HCT116 (cell line): ENCODE measurements around the gene TMEM269.

Experiments
- ATF3 ChIP-seq: IDR thresholded peaks from 2 replicates; pipeline ENCODE4 v1.6.1; 2012
- CEBPB ChIP-seq: IDR thresholded peaks from 2 replicates; pipeline ENCODE4 v1.6.1; 2012; ENCODE audit warnings: low read depth
- EZH2 ChIP-seq: fragments of 200-600 bp; sonication (generic); IDR thresholded peaks from 2 replicates; pipeline ENCODE4 v1.6.1; 2017; ENCODE audit warnings: antibody characterized with exemption, mixed run types
- EZH2phosphoT487 ChIP-seq: fragments of 200-600 bp; IDR thresholded peaks from 2 replicates; pipeline ENCODE4 v1.6.1; 2018; ENCODE audit warnings: antibody characterized with exemption, borderline replicate concordance
- POLR2A ChIP-seq: IDR thresholded peaks from 2 replicates; pipeline ENCODE4 v1.7.0; 2011; ENCODE audit warnings: borderline replicate concordance; ENCODE audit not compliant: insufficient read depth, insufficient read length; ENCODE audit errors: extremely low read depth
- POLR2AphosphoS5 ChIP-seq: IDR thresholded peaks from 2 replicates; pipeline ENCODE4 v1.6.1; 2011; ENCODE audit warnings: mild to moderate bottlenecking, low read depth, low read length, moderate library complexity
- RAD21 ChIP-seq: IDR thresholded peaks from 2 replicates; pipeline ENCODE4 v1.6.1; 2012; ENCODE audit warnings: low read depth, mild to moderate bottlenecking
- ZFX ChIP-seq: fragments of 450-650 bp; IDR thresholded peaks from 2 replicates; pipeline ENCODE4 v1.6.1; 2017
- ZNF274 ChIP-seq: fragments of 200-500 bp; sonication (Bioruptor generic); IDR thresholded peaks from 2 replicates; pipeline ENCODE4 v1.6.1; 2014; ENCODE audit warnings: mild to moderate bottlenecking, low read depth, low read length, inconsistent platforms
- TF ChIP-seq, protein P1 (sequence below), 3 experiments: fragments of 200-600 bp in 1 of 3; sonication (generic) in 1 of 3; IDR thresholded peaks in 2 of 3; conservative IDR thresholded peaks in 1 of 3; 2 replicates each; pipeline ENCODE4 v1.5.1; 2012 to 2017; ENCODE audit warnings: low read depth in 2 of 3, low read length in 2 of 3, antibody characterized with exemption in 1 of 3, borderline replicate concordance in 1 of 3, control low read depth in 1 of 3, mild to moderate bottlenecking in 1 of 3, mixed read lengths in 1 of 3, mixed run types in 1 of 3, moderate library complexity in 1 of 3; ENCODE audit not compliant: insufficient read depth in 1 of 3
- TF ChIP-seq, protein P2 (sequence below): IDR thresholded peaks from 2 replicates; pipeline ENCODE4 v1.6.1; 2012; ENCODE audit warnings: low read depth

- TF ChIP-seq, protein P1, sequence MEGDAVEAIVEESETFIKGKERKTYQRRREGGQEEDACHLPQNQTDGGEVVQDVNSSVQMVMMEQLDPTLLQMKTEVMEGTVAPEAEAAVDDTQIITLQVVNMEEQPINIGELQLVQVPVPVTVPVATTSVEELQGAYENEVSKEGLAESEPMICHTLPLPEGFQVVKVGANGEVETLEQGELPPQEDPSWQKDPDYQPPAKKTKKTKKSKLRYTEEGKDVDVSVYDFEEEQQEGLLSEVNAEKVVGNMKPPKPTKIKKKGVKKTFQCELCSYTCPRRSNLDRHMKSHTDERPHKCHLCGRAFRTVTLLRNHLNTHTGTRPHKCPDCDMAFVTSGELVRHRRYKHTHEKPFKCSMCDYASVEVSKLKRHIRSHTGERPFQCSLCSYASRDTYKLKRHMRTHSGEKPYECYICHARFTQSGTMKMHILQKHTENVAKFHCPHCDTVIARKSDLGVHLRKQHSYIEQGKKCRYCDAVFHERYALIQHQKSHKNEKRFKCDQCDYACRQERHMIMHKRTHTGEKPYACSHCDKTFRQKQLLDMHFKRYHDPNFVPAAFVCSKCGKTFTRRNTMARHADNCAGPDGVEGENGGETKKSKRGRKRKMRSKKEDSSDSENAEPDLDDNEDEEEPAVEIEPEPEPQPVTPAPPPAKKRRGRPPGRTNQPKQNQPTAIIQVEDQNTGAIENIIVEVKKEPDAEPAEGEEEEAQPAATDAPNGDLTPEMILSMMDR (IDR thresholded peaks at IDR 0.05 in 2 of 3, conservative IDR thresholded peaks at IDR 0.05 in 1 of 3; ENCODE audit: borderline replicate concordance in 1 of 3, insufficient read depth in 1 of 3, low read depth in 2 of 3, low read length in 2 of 3) = no peak
- TF ChIP-seq CEBPB (no peak), RAD21 (no peak), EZH2 (no peak), POLR2A (no peak), ZNF274 (no peak), POLR2AphosphoS5 (no peak), ATF3 (no peak), ZFX (no peak), EZH2phosphoT487 (no peak)
- TF ChIP-seq, protein P2, sequence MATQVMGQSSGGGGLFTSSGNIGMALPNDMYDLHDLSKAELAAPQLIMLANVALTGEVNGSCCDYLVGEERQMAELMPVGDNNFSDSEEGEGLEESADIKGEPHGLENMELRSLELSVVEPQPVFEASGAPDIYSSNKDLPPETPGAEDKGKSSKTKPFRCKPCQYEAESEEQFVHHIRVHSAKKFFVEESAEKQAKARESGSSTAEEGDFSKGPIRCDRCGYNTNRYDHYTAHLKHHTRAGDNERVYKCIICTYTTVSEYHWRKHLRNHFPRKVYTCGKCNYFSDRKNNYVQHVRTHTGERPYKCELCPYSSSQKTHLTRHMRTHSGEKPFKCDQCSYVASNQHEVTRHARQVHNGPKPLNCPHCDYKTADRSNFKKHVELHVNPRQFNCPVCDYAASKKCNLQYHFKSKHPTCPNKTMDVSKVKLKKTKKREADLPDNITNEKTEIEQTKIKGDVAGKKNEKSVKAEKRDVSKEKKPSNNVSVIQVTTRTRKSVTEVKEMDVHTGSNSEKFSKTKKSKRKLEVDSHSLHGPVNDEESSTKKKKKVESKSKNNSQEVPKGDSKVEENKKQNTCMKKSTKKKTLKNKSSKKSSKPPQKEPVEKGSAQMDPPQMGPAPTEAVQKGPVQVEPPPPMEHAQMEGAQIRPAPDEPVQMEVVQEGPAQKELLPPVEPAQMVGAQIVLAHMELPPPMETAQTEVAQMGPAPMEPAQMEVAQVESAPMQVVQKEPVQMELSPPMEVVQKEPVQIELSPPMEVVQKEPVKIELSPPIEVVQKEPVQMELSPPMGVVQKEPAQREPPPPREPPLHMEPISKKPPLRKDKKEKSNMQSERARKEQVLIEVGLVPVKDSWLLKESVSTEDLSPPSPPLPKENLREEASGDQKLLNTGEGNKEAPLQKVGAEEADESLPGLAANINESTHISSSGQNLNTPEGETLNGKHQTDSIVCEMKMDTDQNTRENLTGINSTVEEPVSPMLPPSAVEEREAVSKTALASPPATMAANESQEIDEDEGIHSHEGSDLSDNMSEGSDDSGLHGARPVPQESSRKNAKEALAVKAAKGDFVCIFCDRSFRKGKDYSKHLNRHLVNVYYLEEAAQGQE = no peak
Observed at GRCh38 chr1:42807056-42807668, 22.4 kb downstream of the TMEM269 start.
